ENCODE data around the gene LRFN2.

LRFN2 gene

DNA sequence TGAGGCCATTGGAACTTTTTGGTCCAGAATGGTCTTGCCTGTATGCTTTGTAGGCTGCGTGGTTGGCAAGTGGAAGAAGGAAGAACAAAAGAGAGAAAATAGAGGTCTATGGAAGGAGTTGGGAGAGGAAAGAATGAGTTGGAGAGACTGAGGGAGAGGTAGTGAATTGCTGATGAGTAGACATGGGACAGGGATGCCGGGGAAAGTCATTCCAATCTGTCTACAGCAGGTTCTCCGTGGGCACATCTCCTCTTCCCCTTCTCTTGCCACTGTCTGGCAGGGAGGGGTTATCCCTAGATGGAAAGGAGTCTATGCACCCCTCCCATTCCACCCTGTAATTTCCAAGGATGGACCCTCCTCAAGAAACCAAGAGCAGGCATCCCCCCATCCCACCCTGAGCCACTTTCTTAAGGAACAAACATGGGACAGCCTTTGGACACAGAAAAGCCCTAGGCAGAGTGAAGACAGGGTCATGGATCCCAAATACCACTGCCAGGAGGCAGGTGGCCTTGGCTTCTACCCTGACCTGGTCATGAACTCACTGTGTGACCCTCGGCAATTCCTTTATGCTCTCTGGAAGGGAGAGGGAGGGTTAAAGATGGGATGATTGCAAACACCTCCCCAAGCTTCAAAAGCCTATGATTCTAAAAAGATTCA is 196.9 kb downstream of the LRFN2 start:
- H3K4me1 Mint-ChIP-seq: no peaks in the 10 kb centered on the region

DNA sequence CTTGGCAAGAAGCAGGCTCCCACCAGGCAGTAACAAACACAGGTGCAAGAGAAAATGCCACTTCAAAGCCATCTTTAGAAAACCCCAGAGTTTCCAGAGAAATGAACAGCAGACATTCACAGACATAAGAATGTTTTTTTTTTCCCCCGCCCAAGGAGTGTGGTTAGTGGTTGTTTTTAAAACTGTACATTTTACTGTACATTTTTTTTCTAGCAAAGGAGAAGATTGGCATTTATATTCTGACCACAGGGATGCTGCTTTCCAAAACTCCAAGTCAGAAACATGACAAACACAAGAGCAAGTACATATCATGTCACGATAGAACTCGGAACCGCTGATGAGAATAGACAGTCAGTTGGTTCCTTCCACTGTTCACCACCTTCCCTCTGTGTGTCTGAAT is 197.9 kb downstream of the LRFN2 start:
- no peaks in the 10 kb centered on the region for H3K9me3 Mint-ChIP-seq
- no peaks in the 10 kb centered on the region for H3K36me3 Mint-ChIP-seq
- no peak for DNase-seq (ENCODE audit: low spot score in 2 of 2)
- no peak overlapping the region for H3K27ac Mint-ChIP-seq
- no peak for ATAC-seq (ENCODE audit: low read depth)
- H3K4me3 Mint-ChIP-seq: no peak overlapping the region
- no peaks in the 10 kb centered on the region for H3K4me1 Mint-ChIP-seq
- peaks cover 7% of the 10 kb centered on the region for H3K27me3 Mint-ChIP-seq

More for the DNA sequence above, 196.9 kb downstream of the LRFN2 start:
- no peak for ATAC-seq (ENCODE audit: low read depth)
- no peak overlapping the region for H3K4me3 Mint-ChIP-seq
- H3K9me3 Mint-ChIP-seq: no peaks in the 10 kb centered on the region
- H3K27ac Mint-ChIP-seq: no peak overlapping the region
- peaks cover 6% of the 10 kb centered on the region for H3K27me3 Mint-ChIP-seq
- no peaks in the 10 kb centered on the region for H3K36me3 Mint-ChIP-seq
- no peak for DNase-seq (ENCODE audit: low spot score in 2 of 2)

DNA sequence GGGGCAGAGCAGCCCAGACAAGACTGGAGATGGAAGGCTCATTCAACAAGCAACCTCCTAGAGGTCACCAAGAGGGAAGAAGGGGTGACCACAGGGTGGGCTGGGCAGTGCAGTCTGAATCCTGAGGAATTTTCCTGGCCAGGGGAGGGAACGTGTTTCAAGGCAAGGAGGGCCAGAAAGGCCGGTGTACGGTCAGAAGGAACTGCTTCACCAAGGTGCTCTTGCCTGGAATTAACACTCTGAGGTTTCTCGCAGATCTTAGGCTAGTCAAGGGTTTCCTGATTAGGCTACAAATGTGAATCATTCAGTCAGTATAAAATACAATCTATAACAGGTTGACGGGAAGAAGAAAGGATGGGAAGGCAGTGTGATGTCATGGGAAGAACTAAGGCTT is 199.3 kb downstream of the LRFN2 start:
- Mint-ChIP-seq H3K27me3 (peaks cover 7% of the 10 kb centered on the region), H3K36me3 (no peaks in the 10 kb centered on the region), H3K4me1 (no peaks in the 10 kb centered on the region), H3K4me3 (no peak overlapping the region), H3K27ac (no peak overlapping the region), H3K9me3 (no peaks in the 10 kb centered on the region)
- DNase-seq (ENCODE audit: low spot score in 2 of 2): no peak
- ATAC-seq (ENCODE audit: low read depth): no peak

DNA sequence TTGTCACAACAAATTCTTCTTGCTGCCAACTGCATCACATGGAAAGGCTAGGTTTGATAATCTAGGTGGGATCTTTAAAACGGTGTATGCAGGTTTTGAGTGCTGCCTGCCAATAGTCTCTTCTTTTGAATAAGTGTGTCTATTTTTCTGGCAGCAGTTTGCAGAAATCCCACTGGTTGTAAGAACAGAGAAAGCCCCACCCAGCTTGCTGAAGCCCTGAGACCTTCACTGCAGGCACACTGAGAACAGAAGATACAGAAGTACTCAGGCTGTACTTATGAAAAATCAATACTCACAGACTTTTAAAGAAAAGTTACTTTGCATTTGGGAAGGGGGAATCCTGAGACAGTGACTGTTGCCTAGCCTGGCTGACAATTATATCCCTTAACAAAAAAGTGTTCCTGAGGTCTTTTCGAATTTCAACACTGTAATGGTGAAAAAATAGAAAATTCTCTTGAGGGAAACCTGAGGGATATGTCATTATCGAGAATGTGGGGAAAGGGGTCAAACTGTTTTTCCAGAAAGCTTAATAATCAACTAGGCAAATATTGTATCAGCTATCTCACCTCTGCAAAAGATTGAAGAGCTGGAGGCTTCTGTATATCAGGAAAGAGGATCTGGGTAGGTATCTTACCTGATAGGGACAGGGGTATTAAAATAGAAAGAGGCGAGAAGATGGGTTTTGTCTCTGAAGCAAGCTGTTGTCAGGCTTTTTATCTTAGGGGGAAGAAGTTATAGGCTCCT is 199.9 kb downstream of the LRFN2 start:
- ATAC-seq (ENCODE audit: low read depth): no peak
- H3K4me1 Mint-ChIP-seq: no peaks in the 10 kb centered on the region
- no peaks in the 10 kb centered on the region for H3K36me3 Mint-ChIP-seq
- H3K9me3 Mint-ChIP-seq: no peaks in the 10 kb centered on the region
- DNase-seq (ENCODE audit: low spot score in 2 of 2): no peak
- peaks cover 10% of the 10 kb centered on the region for H3K27me3 Mint-ChIP-seq
- H3K4me3 Mint-ChIP-seq: no peak overlapping the region
- no peak overlapping the region for H3K27ac Mint-ChIP-seq

DNA sequence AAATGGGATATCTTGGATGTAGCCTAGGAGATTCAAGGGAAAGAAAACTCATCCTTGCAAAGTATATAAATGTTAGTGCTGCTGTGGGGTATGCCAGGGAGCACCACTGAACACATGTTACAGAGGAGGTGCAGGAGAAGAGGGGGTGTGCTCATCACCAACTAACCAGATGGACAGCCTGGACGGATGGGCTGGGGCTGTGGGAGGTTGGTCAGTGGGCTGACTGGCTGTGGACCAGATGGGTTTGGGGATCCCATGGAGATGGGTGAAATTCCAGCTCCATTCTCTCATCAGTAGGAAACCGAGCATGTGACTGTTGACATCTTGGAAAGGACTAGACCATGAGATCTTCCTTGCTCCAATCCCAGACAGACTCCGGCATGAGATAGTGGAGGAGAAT is 201.0 kb downstream of the LRFN2 start:
- Mint-ChIP-seq H3K9me3 (no peaks in the 10 kb centered on the region), H3K4me3 (no peak overlapping the region), H3K27ac (no peak overlapping the region), H3K27me3 (peaks cover 11% of the 10 kb centered on the region), H3K36me3 (no peaks in the 10 kb centered on the region), H3K4me1 (no peaks in the 10 kb centered on the region)
- DNase-seq (ENCODE audit: low spot score in 2 of 2) (no peak), ATAC-seq (ENCODE audit: low read depth) (no peak)

DNA sequence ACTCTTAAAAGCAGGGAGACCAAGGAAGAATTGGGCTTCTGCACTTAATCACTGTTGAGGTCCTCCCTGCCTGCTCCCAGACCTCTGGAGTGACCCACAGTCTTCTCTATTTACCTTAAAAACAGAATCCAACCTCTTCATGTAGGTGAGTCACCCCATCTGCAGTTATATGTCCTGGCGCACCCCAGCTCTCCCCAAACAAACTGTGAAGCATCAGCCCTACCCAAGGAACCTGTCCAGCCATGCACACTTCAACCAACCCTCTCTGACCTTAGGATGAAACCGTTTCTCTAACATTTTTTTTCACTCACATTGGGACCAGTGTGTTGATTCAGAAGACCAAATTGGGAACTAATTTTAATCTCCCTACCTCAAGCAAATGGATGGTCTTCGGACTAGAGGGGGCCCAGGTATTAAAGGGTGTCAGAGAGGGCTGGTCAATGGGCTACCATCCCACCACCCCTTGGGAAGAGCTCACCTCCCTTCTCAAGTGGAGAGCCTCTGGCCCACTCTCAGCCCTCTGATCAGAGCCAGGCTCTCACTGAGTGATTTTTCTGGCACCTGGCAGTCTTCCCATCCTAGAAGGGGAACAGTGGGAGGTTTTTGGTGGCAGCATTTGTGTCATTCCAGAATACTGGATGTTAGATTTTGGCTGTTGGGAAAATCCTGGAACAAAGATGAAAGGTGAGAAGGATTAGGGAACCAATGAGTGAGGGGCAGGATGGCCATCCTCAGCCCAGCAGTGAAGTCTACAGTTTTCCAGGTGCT is 203.6 kb downstream of the LRFN2 start:
- no peak overlapping the region for H3K27ac Mint-ChIP-seq
- H3K4me3 Mint-ChIP-seq: no peak overlapping the region
- H3K36me3 Mint-ChIP-seq: no peaks in the 10 kb centered on the region
- ATAC-seq (ENCODE audit: low read depth): no peak
- no peaks in the 10 kb centered on the region for H3K4me1 Mint-ChIP-seq
- H3K27me3 Mint-ChIP-seq: peaks cover 13% of the 10 kb centered on the region
- H3K9me3 Mint-ChIP-seq: no peaks in the 10 kb centered on the region
- DNase-seq (ENCODE audit: low spot score in 2 of 2): no peak

DNA sequence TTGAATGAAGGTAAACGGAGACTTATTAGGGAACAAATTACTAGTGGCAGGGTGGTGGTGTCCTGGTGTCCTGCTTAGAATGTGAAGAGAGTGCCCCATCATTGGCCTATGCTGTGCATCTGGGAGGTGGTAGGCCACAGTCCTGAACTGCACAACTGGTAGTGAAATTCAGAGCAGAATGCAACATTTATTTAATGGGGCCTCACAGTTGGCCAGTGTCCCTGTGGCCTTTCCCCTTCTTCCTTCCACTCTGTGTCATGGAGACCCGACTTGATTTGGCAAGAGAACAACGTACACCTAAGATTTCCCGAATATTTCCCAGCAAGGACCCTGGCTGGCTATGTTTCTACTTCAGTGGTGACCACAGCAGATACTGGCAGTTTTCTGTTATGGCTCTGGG is 206.9 kb downstream of the LRFN2 start:
- Mint-ChIP-seq H3K4me3 (no peak overlapping the region), H3K4me1 (no peaks in the 10 kb centered on the region), H3K36me3 (no peaks in the 10 kb centered on the region), H3K27me3 (peaks cover 9% of the 10 kb centered on the region), H3K9me3 (no peaks in the 10 kb centered on the region), H3K27ac (no peak overlapping the region)
- ATAC-seq (ENCODE audit: low read depth): no peak
- no peak for DNase-seq (ENCODE audit: low spot score in 2 of 2)

DNA sequence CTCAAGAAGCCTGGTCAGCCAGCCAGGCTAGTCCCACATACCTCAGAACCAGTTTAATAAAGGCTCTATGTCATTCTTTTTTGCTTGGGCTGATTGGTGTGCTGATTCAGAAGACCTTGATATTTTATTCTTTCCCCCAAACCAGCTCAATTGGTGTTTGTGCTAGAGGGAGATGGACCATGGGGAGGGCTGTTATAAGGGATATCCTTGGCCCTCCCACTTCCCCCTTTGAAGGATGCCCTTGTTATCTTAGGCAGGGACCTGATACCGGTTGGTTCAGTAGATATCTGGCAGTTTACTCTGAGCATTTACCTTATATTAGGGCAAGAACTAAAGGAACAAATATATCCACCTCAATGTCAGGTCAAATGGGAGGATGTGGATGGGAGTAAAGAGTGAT is 207.4 kb downstream of the LRFN2 start:
- no peaks in the 10 kb centered on the region for H3K36me3 Mint-ChIP-seq
- H3K4me1 Mint-ChIP-seq: no peaks in the 10 kb centered on the region
- no peaks in the 10 kb centered on the region for H3K9me3 Mint-ChIP-seq
- ATAC-seq (ENCODE audit: low read depth) (no peak), DNase-seq (ENCODE audit: low spot score in 2 of 2) (no peak)
- H3K27me3 Mint-ChIP-seq: peaks cover 7% of the 10 kb centered on the region
- H3K27ac Mint-ChIP-seq: no peak overlapping the region
- H3K4me3 Mint-ChIP-seq: no peak overlapping the region

DNA sequence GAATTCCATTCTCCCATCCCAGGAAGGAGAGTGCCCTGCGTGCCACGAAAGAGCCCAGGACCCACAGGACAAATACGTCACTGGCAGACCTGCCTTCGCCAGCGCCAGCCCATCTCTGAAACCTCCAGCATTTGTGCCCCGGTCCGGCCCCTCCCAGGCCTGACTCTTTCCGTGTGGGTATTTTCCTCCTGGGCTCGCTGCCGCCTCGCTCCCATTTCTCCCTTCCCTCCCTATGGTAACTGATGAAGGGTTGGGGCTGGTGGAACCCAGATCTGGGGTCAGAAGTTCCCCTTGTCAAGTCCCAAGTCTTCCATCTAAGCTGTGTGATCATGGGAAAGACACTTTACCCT is 208.5 kb downstream of the LRFN2 start:
- H3K4me1 Mint-ChIP-seq: no peaks in the 10 kb centered on the region
- H3K36me3 Mint-ChIP-seq: no peaks in the 10 kb centered on the region
- peaks cover 7% of the 10 kb centered on the region for H3K27me3 Mint-ChIP-seq
- ATAC-seq (ENCODE audit: low read depth): no peak
- no peaks in the 10 kb centered on the region for H3K9me3 Mint-ChIP-seq
- H3K27ac Mint-ChIP-seq: no peak overlapping the region
- H3K4me3 Mint-ChIP-seq: no peak overlapping the region
- no peak for DNase-seq (ENCODE audit: low spot score in 2 of 2)

DNA sequence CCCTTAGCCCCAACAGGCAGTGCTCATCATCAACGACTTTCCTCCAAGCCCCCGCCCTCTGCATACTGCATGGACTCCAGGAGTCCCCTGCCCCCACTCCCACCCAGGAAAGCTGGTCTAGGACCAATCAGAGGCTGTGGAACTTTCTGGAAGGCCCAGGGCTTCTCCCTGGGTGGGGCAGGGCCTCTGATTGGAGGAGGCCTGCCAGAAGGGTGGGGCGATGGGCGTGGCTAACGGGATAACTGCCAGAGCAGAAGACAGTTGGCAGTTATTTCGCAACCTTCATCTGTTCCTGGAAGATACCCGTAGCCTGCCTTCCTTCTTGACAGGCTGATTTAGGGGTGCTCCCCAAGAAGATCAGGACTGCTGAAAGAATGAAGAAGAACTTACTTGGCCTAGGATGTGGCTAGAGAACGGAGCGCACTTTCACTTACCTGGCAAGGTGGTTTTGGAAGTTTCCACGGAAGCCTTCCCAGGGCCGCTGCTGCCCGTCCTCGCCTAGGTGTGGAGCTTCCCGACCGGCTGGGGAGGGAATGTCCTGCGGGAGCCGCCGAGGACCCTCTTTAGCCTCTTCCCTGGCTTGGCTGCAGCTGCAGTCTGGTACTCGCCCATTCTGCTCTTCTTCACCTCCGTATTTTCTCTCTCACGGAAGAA is 209.0 kb downstream of the LRFN2 start:
- H3K4me3 Mint-ChIP-seq: no peak overlapping the region

DNA sequence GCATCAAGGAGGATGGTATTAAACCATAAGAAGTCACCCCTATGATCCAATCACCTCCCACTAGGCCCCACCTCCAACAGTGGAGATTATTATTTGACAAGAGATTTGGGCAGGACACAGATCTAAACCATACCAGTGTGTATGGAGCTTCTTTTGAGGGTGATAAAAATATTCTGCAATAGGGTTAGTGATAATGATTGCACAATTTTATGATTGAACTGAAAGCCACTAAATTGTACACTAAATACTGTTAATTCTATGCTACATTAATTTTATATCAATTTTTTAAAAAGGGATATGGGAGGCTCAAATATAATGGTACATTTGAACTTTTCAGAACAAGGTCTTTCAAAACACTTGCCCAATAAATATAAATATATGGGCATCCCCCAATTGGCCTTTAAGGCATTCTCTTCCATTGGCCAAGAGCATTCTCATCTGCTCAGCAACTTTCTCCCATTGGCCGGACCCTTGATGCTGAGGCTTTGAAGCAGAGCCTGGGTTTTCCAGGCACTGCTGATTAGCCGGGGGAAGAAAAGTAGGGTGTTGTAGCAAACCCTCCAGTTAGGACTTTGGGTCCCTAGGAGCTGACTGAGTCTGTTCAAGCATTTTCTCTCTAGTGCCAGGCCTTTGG is 209.9 kb downstream of the LRFN2 start:
- no peaks in the 10 kb centered on the region for H3K4me1 Mint-ChIP-seq

More for the DNA sequence above, 209.0 kb downstream of the LRFN2 start:
- peaks cover 7% of the 10 kb centered on the region for H3K27me3 Mint-ChIP-seq
- no peak for ATAC-seq (ENCODE audit: low read depth)
- no peaks in the 10 kb centered on the region for H3K4me1 Mint-ChIP-seq
- DNase-seq (ENCODE audit: low spot score in 2 of 2): no peak
- no peaks in the 10 kb centered on the region for H3K36me3 Mint-ChIP-seq
- H3K27ac Mint-ChIP-seq: no peak overlapping the region
- no peaks in the 10 kb centered on the region for H3K9me3 Mint-ChIP-seq

DNA sequence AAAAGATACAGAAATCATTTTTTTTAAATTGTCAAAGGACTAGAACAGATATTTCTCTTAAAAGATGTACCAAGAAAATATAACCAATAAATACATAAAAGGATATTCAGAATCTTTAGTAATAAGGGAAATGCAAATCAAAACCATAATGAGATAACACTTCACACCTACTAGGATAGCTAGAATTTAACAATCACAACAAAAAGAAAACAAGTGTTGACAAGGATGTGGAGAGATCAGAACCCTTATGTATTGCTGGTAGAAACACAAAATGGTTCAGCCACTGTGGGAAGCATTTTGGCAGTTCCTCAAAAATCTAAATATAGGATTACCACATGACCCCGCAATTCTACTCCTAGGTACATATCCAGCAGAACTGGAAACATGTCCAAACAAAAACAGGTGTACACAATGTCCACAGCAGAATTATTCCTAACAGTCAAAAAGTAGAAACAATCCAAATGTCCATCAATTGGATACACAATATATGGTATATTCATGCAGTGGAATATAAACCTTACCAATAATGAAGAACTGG is 211.0 kb downstream of the LRFN2 start:
- H3K36me3 Mint-ChIP-seq: no peaks in the 10 kb centered on the region
- no peak overlapping the region for H3K27ac Mint-ChIP-seq
- no peak for ATAC-seq (ENCODE audit: low read depth)
- no peak overlapping the region for H3K4me3 Mint-ChIP-seq
- H3K4me1 Mint-ChIP-seq: no peaks in the 10 kb centered on the region
- H3K27me3 Mint-ChIP-seq: peaks cover 6% of the 10 kb centered on the region
- DNase-seq (ENCODE audit: low spot score in 2 of 2): no peak
- peaks cover 1% of the 10 kb centered on the region for H3K9me3 Mint-ChIP-seq

More for the DNA sequence above, 209.9 kb downstream of the LRFN2 start:
- Mint-ChIP-seq H3K27ac (no peak overlapping the region), H3K27me3 (peaks cover 5% of the 10 kb centered on the region), H3K4me3 (no peak overlapping the region), H3K36me3 (no peaks in the 10 kb centered on the region), H3K9me3 (peaks cover 1% of the 10 kb centered on the region)
- ATAC-seq (ENCODE audit: low read depth) (no peak), DNase-seq (ENCODE audit: low spot score in 2 of 2) (no peak)

DNA sequence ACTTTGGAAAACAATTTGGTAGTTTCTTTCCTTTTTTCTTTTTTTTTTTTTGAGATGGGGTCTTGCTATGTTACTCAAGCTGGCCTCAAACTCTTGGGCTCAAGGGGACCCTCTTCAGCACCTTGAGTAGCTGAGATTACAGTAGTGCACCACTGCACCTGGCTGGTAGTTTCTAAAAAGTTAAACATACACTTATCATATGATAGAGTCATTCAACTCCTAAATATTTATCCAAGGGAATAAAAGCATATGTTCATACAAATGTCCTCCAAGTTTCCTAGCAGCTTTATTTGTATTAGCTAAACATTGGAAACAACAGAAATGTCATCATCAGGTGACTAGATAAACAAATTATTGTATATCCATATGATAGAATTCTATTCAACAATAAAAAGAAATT is 213.9 kb downstream of the LRFN2 start:
- H3K27me3 Mint-ChIP-seq: peaks cover 3% of the 10 kb centered on the region
- H3K36me3 Mint-ChIP-seq: no peaks in the 10 kb centered on the region
- H3K4me1 Mint-ChIP-seq: no peaks in the 10 kb centered on the region
- no peak overlapping the region for H3K4me3 Mint-ChIP-seq
- H3K9me3 Mint-ChIP-seq: peaks cover 1% of the 10 kb centered on the region
- no peak overlapping the region for H3K27ac Mint-ChIP-seq
- DNase-seq (ENCODE audit: low spot score in 2 of 2): no peak
- ATAC-seq (ENCODE audit: low read depth): no peak

Data from memory B cell (primary cell).